Muscle of leg (tissue), 11 donors: ENCODE measurements around the gene CDK6. TPM values are rescaled to one million over a fixed set of nuclear protein-coding genes. Genes with fewer than 3 reads are reported as not detected.
"Not testable (repeated sequence)": the region's sequence is repeated elsewhere in the genome, so short reads cannot be mapped to it uniquely, and the experiment has no call there.

Source experiments
- DNase-seq: peaks from one replicate; pipeline ENCODE4 v3.0.0; 2013
- H3K27ac ChIP-seq: one replicate; pipeline ENCODE4 v1.5.1; 2013; ENCODE audit warnings: mild to moderate bottlenecking, low read length, control low read depth
- H3K27me3 ChIP-seq: one replicate; pipeline ENCODE4 v1.6.1; 2013; ENCODE audit warnings: low read length; ENCODE audit not compliant: control insufficient read depth, insufficient read depth
- H3K36me3 ChIP-seq: one replicate; pipeline ENCODE4 v1.6.1; 2013; ENCODE audit warnings: low read length; ENCODE audit not compliant: control insufficient read depth, insufficient read depth
- H3K4me1 ChIP-seq: one replicate; pipeline ENCODE4 v1.6.1; 2013; ENCODE audit warnings: low read length; ENCODE audit not compliant: control insufficient read depth, insufficient read depth
- H3K4me3 ChIP-seq: one replicate; pipeline ENCODE4 v1.5.1; 2013; ENCODE audit warnings: low read length, control low read depth
- H3K9me3 ChIP-seq: replicated peaks from 2 replicates; pipeline ENCODE4 v1.6.1; 2013; ENCODE audit warnings: low read depth, low read length; ENCODE audit not compliant: control insufficient read depth
- WGBS: methylation state at CpG from one replicate; pipeline ENCODE4 v1.1.5; 2013; ENCODE audit warnings: missing lambda C conversion rate; ENCODE audit not compliant: insufficient coverage; 5-methylcytosine and 5-hydroxymethylcytosine counted together
- polyA plus RNA-seq, 8 donors: library from polyadenylated mRNA; unstranded; fragments of 120-200 nt; gene quantifications; one replicate each; pipeline versions ENCODE4 v1.2.1 to v1.2.3, GENCODE V29; 2013; ENCODE audit warnings: inconsistent platforms in 1 of 8, low replicate concordance in 1 of 8; ENCODE audit not compliant: insufficient read length in 8 of 8, insufficient read depth in 1 of 8
- total RNA-seq: library from RNA; stranded (reverse); fragments of 120-200 nt; gene quantifications from one replicate; pipeline ENCODE4 v1.2.4, GENCODE V29; 2013

CDK6 gene
- total and polyA plus RNA-seq, 9 donors = 36.4 to 77.0 (median 54.0) TPM

DNA sequence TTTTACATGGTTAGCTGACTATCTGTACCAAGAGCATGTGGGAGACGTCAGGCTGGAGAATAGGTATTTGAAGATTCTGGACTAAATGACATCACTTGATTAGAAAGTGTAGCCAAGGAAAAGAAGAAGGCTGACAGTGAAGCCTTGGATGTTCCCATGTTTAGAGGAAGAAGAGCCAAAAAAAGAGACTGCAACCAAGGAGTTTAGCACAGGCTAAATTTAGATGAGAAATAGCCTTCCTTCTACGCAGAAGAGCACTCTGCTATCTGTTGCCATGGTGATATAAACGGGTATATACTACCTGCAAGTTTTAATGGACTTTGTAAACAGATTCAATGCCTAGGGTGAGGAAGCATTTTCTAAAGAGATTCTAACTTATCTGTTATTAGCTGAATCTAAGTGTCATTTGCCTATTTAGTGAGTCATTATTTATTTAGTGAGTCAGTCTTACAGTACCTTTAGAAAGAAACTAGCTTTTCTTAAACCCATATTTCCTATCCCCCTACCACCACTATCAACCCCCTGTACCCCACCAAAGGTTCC, 69.8 kb downstream of the CDK6 start:
- Histone ChIP-seq H3K36me3 (peaks cover 3% of the 10 kb centered on the region), H3K4me1 (peaks cover 14% of the 10 kb centered on the region), H3K27me3 (no peaks in the 10 kb centered on the region), H3K27ac (peak overlapping the region; percentile 48), H3K4me3 (no peak overlapping the region), H3K9me3 (no peaks in the 10 kb centered on the region)
- 56% methylated on average over 1 of the region's 3 CpGs for WGBS
- peak; percentile 71 for DNase-seq

GRCh38 chr7:92765725-92766124, 70.6 kb downstream of the CDK6 start:
- Histone ChIP-seq H3K36me3 (peaks cover 3% of the 10 kb centered on the region), H3K9me3 (no peaks in the 10 kb centered on the region), H3K4me3 (no peak overlapping the region), H3K27me3 (no peaks in the 10 kb centered on the region), H3K4me1 (peaks cover 14% of the 10 kb centered on the region), H3K27ac (peak overlapping the region; percentile 48)
- no peak for DNase-seq
- WGBS = 81% methylated on average over 3 of the region's 3 CpGs

DNA sequence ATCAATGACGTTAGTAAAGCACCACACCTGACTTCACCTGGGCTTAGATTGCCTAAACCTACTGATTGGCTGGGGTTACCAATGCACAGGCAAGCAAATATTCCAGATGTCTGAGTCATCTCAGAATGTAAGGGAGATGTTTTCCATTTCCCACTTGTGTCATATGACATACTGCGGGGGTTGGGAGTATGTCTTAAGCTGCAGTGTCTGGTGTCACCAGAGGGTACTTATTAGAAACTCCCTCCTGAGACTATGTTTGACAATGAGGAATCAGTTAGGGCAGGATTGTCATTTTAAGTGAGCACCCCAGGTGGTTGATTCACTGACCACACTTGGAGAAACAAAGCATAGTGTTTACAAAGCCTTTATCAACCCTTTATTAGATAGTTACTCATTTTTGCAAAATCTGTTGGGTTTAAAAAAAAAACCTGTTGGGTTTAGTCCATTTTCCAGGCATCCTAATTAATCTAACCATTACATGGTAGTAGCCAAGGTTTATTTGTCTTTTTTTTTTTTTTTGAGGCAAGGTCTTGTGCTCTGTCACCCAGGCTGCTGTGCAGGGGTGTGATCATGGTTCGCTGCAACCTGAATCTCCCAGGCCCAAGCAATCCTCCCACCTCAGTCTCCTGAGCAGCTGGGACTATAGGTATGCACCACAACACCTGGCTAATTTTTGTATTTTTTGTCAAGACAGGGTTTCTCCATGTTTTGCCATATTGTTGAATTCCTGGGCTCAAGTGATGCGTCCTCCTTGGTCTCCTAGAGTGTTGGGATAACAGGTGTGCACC, 72.5 kb downstream of the CDK6 start:
- WGBS = no CpG with 5 or more reads among the region's 4 CpGs
- peak overlapping the region; percentile 38 for H3K27ac ChIP-seq
- no peaks in the 10 kb centered on the region for H3K27me3 ChIP-seq
- H3K9me3 ChIP-seq = no peaks in the 10 kb centered on the region
- H3K36me3 ChIP-seq = peaks cover 8% of the 10 kb centered on the region
- peaks cover 13% of the 10 kb centered on the region for H3K4me1 ChIP-seq
- no peak overlapping the region for H3K4me3 ChIP-seq
- DNase-seq = peak; percentile 71

DNA sequence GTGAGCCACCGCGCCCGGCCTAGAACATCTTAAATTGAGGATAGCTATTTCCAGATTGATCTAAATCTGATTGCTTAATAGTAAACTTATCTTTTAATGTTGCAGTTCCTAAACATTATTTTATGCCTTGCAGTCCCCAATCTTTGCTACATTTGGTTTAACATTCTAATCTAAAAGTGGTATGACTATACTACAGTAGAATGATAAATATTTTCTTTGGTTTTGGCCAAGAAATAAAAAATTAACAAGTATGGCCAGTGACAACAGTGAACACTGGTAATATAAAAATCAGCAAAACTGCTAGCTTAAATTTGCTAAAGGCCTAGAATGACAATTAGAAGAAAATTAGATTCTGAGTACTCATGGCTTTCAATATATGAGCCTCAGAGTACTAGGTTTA, 73.5 kb downstream of the CDK6 start:
- no CpG with 5 or more reads among the region's 3 CpGs for WGBS
- Histone ChIP-seq H3K36me3 (peaks cover 6% of the 10 kb centered on the region), H3K27ac (no peak overlapping the region), H3K4me3 (no peak overlapping the region), H3K4me1 (peaks cover 10% of the 10 kb centered on the region), H3K9me3 (no peaks in the 10 kb centered on the region), H3K27me3 (no peaks in the 10 kb centered on the region)
- DNase-seq = no peak

DNA sequence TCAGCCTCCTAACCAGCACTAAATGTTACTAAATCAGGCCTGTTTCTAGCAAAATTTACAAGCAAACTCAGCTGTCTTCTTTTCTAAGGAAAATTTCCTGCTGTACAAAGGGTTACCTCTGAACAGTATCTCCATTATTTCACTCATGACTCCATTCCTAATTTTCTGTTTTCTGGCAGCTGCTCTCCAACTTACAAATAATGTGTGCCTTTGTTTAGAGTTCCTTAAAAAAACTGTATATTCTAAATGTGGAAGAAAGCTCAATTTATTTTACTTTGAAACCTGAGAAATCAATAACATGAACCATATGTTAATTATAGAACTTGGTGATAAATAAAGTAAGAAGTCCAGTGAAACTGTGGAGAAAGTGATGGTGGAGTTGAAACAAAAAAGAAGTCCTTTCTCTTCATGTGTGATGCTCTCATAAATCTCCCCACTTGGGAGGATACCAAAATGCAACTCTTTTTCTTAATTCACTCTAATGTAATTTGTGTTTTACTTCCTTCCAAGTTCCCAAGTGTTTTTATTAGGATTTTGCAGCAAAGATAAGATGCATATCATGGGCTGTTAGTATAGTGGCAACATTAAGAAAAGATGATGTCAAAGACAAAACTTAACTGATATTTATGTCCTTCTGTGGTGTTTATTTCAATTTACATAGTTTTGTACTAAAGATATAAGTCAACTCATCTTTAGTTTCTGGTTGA, 74.8 kb downstream of the CDK6 start:
- Histone ChIP-seq H3K27me3 (no peaks in the 10 kb centered on the region), H3K4me1 (peaks cover 7% of the 10 kb centered on the region), H3K27ac (peak overlapping the region; percentile 38), H3K36me3 (peaks cover 6% of the 10 kb centered on the region), H3K9me3 (no peaks in the 10 kb centered on the region), H3K4me3 (no peak overlapping the region)
- peak; percentile 54 for DNase-seq

GRCh38 chr7:92758796-92759431, 77.5 kb downstream of the CDK6 start:
- Histone ChIP-seq H3K27me3 (no peaks in the 10 kb centered on the region), H3K4me3 (no peak overlapping the region), H3K36me3 (peaks cover 6% of the 10 kb centered on the region), H3K27ac (no peak overlapping the region), H3K9me3 (no peaks in the 10 kb centered on the region), H3K4me1 (peaks cover 14% of the 10 kb centered on the region)
- WGBS = no CpG with 5 or more reads among the region's 2 CpGs
- no peak for DNase-seq

DNA sequence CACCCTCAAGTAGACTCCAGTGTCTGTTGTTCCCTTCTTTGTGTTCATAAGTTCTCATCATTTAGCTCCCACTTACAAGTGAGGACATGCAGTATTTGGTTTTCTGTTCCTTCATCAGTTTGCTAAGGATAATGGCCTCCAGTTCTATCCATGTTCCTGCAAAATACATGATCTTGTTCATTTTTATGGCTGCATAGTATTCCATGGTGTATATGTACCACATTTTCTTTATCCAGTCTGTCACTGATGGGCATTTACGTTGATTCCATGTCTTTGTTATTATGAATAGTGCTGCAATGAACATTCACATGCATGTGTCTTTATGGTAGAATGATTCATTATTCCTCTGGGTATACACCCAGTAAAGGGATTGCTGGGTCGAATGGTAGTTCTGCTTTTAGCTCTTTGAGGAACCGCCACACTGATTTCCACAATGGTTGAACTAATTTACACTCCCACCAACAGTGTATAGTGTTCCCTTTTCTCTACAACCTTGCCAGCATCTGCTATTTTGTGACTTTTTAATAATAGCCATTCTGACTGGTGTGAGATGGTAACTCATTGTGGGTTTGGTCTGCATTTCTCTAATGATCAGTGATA, 79.0 kb downstream of the CDK6 start:
- DNase-seq, H3K4me3 ChIP-seq, H3K36me3 ChIP-seq, H3K27me3 ChIP-seq, H3K9me3 ChIP-seq, H3K27ac ChIP-seq: not testable (repeated sequence)
- WGBS = no CpG with 5 or more reads among the region's 3 CpGs
- peaks cover 16% of the 10 kb centered on the region for H3K4me1 ChIP-seq

DNA sequence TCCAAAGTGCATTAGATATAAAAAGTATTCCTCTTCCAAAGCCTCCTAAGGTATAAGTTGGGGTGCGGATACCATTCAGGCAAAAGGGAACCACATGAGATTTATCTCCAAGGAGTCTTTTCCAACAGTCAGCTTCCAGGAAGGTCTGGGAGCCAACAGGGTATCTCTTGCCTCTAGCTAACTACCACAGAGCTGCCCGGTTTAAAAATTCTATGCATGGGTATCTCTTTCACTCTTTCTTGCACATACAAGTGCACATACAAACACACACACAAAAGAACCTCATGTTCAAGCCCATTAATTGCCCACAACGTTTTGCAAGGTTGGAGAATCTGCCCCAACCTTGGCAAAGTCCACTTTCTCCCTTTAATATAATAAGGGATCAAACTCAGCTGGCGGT, 80.7 kb downstream of the CDK6 start:
- Histone ChIP-seq H3K36me3 (peaks cover 6% of the 10 kb centered on the region), H3K27me3 (no peaks in the 10 kb centered on the region), H3K4me1 (peaks cover 16% of the 10 kb centered on the region), H3K9me3 (no peaks in the 10 kb centered on the region), H3K27ac (peak overlapping the region; percentile 83), H3K4me3 (no peak overlapping the region)
- no peak for DNase-seq
- 65% methylated on average over 2 of the region's 4 CpGs for WGBS

GRCh38 chr7:92754919-92755581, 81.3 kb downstream of the CDK6 start:
- H3K4me3 ChIP-seq = no peak overlapping the region
- peak overlapping the region; percentile 83 for H3K27ac ChIP-seq
- H3K36me3 ChIP-seq = peaks cover 6% of the 10 kb centered on the region
- H3K27me3 ChIP-seq = no peaks in the 10 kb centered on the region
- H3K4me1 ChIP-seq = peaks cover 16% of the 10 kb centered on the region
- no peaks in the 10 kb centered on the region for H3K9me3 ChIP-seq
- peak; percentile 80 for DNase-seq
- 11% methylated on average over 5 of the region's 9 CpGs for WGBS
